HCT116 (cell line): Measurements from ENCODE around the gene ST3GAL3. TPM values are rescaled to one million over a fixed set of nuclear protein-coding genes. Genes with fewer than 3 reads are reported as not detected.

Experiments used
- ATAC-seq: fragments of 200-7000 bp; cut with Tn5 transposase; 2 replicates; pipeline ENCODE4 v1.9.1; 2020; ENCODE audit warnings: mild to moderate bottlenecking, moderate library complexity
- BruUV-seq: library from RNA; stranded (reverse); fragments of 400-500 nt; replicated peaks from 2 replicates; lab custom pipeline; 2021; lab: Mats Ljungman, UMichigan
- CTCF ChIA-PET: fragments of 300-600 bp; sonication (Branson Sonifier 250); formaldehyde crosslinking; loops from one replicate; lab custom pipeline; 2021; ENCODE audit warnings: antibody characterized with exemption; lab: Charles Lee
- POLR2A ChIA-PET: fragments of 300-600, 350-600 bp; sonication (Branson Sonifier 250); formaldehyde crosslinking; loops from one replicate; lab custom pipeline; 2021; ENCODE audit warnings: antibody characterized with exemption; lab: Charles Lee
- RAD21 ChIA-PET, 2 experiments: fragments of 300-600 bp; sonication (Branson Sonifier 250); formaldehyde crosslinking; loops; one replicate each; lab custom pipeline; 2023; ENCODE audit warnings: low total read pairs in 2 of 2; ENCODE audit not compliant: uncharacterized antibody in 2 of 2, unreplicated experiment in 2 of 2, low non-redundant PET in 1 of 2; lab: Charles Lee
- DNase-seq: peaks from one replicate; pipeline ENCODE4 v3.0.0-alpha.2; 2010; ENCODE audit warnings: low read depth, low spot score
- H2AFZ ChIP-seq: fragments of 200-600 bp; shearing (Covaris generic), sonication (generic); 2 replicates; pipeline ENCODE4 v1.6.1; 2017; ENCODE audit warnings: low read depth, mixed run types, mixed read lengths, antibody characterized with exemption, low read length; ENCODE audit not compliant: poor library complexity, severe bottlenecking
- H3K27ac ChIP-seq: 2 replicates; pipeline ENCODE4 v1.5.1; 2012; ENCODE audit warnings: low read depth, low read length
- H3K27me3 ChIP-seq: fragments of 200-600 bp; sonication (generic); 2 replicates; pipeline ENCODE4 v1.6.1; 2016; ENCODE audit warnings: mixed run types, low read length, mixed read lengths; ENCODE audit not compliant: insufficient read depth
- H3K36me3 ChIP-seq, 2 experiments: fragments of 200-500 bp in 1 of 2; fragments of 200-600 bp in 1 of 2; sonication (Bioruptor generic) in 1 of 2; sonication (generic) in 1 of 2; 2 replicates each; pipeline versions ENCODE4 v1.5.1 to v1.6.1; 2014 to 2016; ENCODE audit warnings: low read length in 2 of 2, inconsistent platforms in 1 of 2, mixed read lengths in 1 of 2, mixed run types in 1 of 2; ENCODE audit not compliant: insufficient read depth in 2 of 2, control insufficient read depth in 1 of 2
- H3K4me1 ChIP-seq, 2 experiments: fragments of 200-600 bp in 1 of 2; sonication (generic) in 1 of 2; 2 replicates each; pipeline versions ENCODE4 v1.5.1 to v1.6.1; 2012 to 2017; ENCODE audit warnings: low read length in 2 of 2, inconsistent platforms in 1 of 2, mild to moderate bottlenecking in 1 of 2, mixed read lengths in 1 of 2, mixed run types in 1 of 2, moderate library complexity in 1 of 2; ENCODE audit not compliant: insufficient read depth in 2 of 2, control insufficient read depth in 1 of 2
- H3K4me2 ChIP-seq: fragments of 200-600 bp; sonication (generic); 2 replicates; pipeline ENCODE4 v1.6.1; 2017; ENCODE audit warnings: mixed run types, low read length, mixed read lengths
- H3K4me3 ChIP-seq, 2 experiments: fragments of 200-600 bp in 1 of 2; sonication (generic) in 1 of 2; replicated peaks in 1 of 2; 2 replicates each; pipeline ENCODE4 v1.5.1; 2011 to 2016; ENCODE audit warnings: low read length in 2 of 2, control low read depth in 1 of 2, low read depth in 1 of 2, mild to moderate bottlenecking in 1 of 2, mixed read lengths in 1 of 2, mixed run types in 1 of 2
- H3K79me2 ChIP-seq: fragments of 200-600 bp; sonication (generic); 2 replicates; pipeline ENCODE4 v1.6.1; 2017; ENCODE audit warnings: mild to moderate bottlenecking, mixed run types, low read length, moderate library complexity, mixed read lengths; ENCODE audit not compliant: insufficient read depth
- H3K9ac ChIP-seq: fragments of 200-600 bp; sonication (generic); 2 replicates; pipeline ENCODE4 v1.6.1; 2016; ENCODE audit warnings: low read length, mixed read lengths
- H3K9me2 ChIP-seq: fragments of 200-600 bp; sonication (generic), shearing (Covaris generic); 2 replicates; pipeline ENCODE4 v1.6.1; 2017; ENCODE audit warnings: mixed run types, mild to moderate bottlenecking, moderate library complexity; ENCODE audit not compliant: insufficient read depth
- H3K9me3 ChIP-seq, 2 experiments: fragments of 200-500 bp in 1 of 2; fragments of 200-600 bp in 1 of 2; sonication (Bioruptor generic) in 1 of 2; sonication (generic) in 1 of 2; 2 replicates each; pipeline ENCODE4 v1.6.1; 2014 to 2017; ENCODE audit warnings: low read length in 2 of 2, mixed read lengths in 2 of 2, inconsistent platforms in 1 of 2, low read depth in 1 of 2, mild to moderate bottlenecking in 1 of 2, mixed run types in 1 of 2, moderate library complexity in 1 of 2; ENCODE audit not compliant: control insufficient read depth in 1 of 2, insufficient read depth in 1 of 2
- H4K20me1 ChIP-seq: fragments of 200-600 bp; sonication (generic), shearing (Covaris generic); 2 replicates; pipeline ENCODE4 v1.6.1; 2017; ENCODE audit warnings: mixed run types, mild to moderate bottlenecking, moderate library complexity; ENCODE audit not compliant: insufficient read depth
- CBX3 ChIP-seq: IDR thresholded peaks from 2 replicates; pipeline ENCODE4 v1.6.1; 2012; ENCODE audit warnings: low read depth
- EGR1 ChIP-seq: IDR thresholded peaks from 2 replicates; pipeline ENCODE4 v1.6.1; 2012; ENCODE audit warnings: low read depth
- EZH2 ChIP-seq: fragments of 200-600 bp; sonication (generic); IDR thresholded peaks from 2 replicates; pipeline ENCODE4 v1.6.1; 2017; ENCODE audit warnings: antibody characterized with exemption, mixed run types
- EZH2phosphoT487 ChIP-seq: fragments of 200-600 bp; IDR thresholded peaks from 2 replicates; pipeline ENCODE4 v1.6.1; 2018; ENCODE audit warnings: antibody characterized with exemption, borderline replicate concordance
- SIN3A ChIP-seq: IDR thresholded peaks from 2 replicates; pipeline ENCODE4 v1.6.1; 2012; ENCODE audit warnings: low read depth
- SRF ChIP-seq: IDR thresholded peaks from 2 replicates; pipeline ENCODE4 v1.6.1; 2012; ENCODE audit warnings: low read depth
- YY1 ChIP-seq: IDR thresholded peaks from 2 replicates; pipeline ENCODE4 v1.6.1; 2011; ENCODE audit warnings: low read length, low read depth, moderate library complexity, mild to moderate bottlenecking; ENCODE audit not compliant: insufficient replicate concordance; ENCODE audit errors: extremely low read depth
- intact Hi-C: fragments of 100-400 bp; cut with micrococcal nuclease; formaldehyde crosslinking; loops from 2 replicates; pipeline ENCODE4 v1.10.0; 2022
- total RNA-seq: library from RNA; stranded (reverse); gene quantifications from one replicate; pipeline ENCODE4 v1.2.1, GENCODE V29; 2021; ENCODE audit not compliant: unreplicated experiment
- TF ChIP-seq, protein P1 (sequence below): IDR thresholded peaks from 2 replicates; pipeline ENCODE4 v1.6.1; 2012
- TF ChIP-seq, protein P2 (sequence below): IDR thresholded peaks from 2 replicates; pipeline ENCODE4 v1.6.1; 2011; ENCODE audit warnings: mild to moderate bottlenecking, low read length, moderate library complexity; ENCODE audit not compliant: insufficient replicate concordance; ENCODE audit errors: extremely low read depth
- TF ChIP-seq, protein P3 (sequence below), 3 experiments: fragments of 200-600 bp in 1 of 3; sonication (generic) in 1 of 3; IDR thresholded peaks in 2 of 3; conservative IDR thresholded peaks in 1 of 3; 2 replicates each; pipeline ENCODE4 v1.5.1; 2012 to 2017; ENCODE audit warnings: low read depth in 2 of 3, low read length in 2 of 3, antibody characterized with exemption in 1 of 3, borderline replicate concordance in 1 of 3, control low read depth in 1 of 3, mild to moderate bottlenecking in 1 of 3, mixed read lengths in 1 of 3, mixed run types in 1 of 3, moderate library complexity in 1 of 3; ENCODE audit not compliant: insufficient read depth in 1 of 3

The ST3GAL3 gene
- total RNA-seq, 1 experiment from 2014 or later, result 7.2 TPM

DNA sequence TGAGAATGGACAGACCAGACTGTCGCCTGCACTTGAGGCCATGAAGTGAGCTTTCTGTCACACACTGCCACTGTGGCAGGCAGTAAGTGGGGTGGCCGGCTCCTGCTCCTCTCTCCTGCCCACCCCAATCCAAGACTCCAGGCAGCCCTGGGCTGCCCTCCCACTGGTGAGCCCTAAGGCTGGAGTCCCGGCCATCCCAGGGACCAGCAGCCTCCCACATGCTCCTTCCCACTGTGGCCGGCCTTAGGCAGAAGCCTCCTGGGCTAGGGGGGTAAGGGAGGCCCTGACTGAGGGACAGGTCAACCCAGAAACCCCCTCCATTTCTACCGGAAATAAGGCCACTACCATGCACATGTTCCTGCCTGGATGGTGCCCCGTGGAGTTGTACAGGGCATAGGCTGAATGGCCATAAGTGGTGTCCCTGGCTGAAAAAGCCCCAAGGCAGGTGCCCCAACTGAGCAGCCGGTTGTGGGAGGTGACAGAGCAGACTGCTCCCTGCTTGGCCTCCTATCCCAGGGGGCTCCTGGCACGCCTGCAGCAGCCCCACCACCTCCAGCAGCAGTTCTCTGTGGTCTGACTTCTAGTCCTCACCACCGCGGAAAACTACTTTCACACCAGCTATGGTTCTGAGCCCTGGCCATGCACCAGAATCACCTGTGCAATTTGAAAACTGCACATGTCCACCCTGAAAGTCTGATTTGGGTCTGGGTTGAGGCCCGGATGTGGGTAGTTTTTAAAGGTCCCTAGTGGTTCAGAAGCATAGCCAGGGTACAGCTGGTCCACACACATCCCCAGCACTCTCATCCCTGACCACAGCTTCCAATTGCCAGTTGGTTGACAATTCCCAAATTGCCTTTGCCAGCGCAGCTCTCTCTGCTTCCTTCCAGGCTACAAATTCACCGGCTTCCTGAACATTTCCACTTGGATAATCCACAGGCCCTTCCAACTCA is 224.7 kb downstream of the ST3GAL3 start:
- peaks cover 9% of the 10 kb centered on the region; the same call in 1 of the 2 replicates for H3K79me2 ChIP-seq
- H2AFZ ChIP-seq, result no peak overlapping the region
- ATAC-seq, result no peak
- ChIA-PET POLR2A (interaction anchor here (1.5 kb wide), 1 partner anchor 11 kb away, joined by 3 read pairs; no protein-coding TSS in a partner anchor), CTCF (interaction anchor here (3.3 to 12.2 kb wide), 3 partner anchors 14 to 402 kb away, joined by 26 to 479 read pairs (median 130); partner anchors contain the start of genes IPO13 and PTPRF), RAD21 (interaction anchor here in 1 of 2 experiments (0.5 to 3.6 kb wide), 2 partner anchors 74 to 167 kb away, joined by 3 to 109 read pairs; no protein-coding TSS in a partner anchor)
- H3K9ac ChIP-seq, result peak overlapping the region; percentile 80
- no TSS peak for BruUV-seq
- no peak overlapping the region for H3K27ac ChIP-seq
- 0 out of 4 replicates have a peak, but pooled peaks cover 0 to 4% of the 10 kb centered on the region in 2 experiments for H3K36me3 ChIP-seq
- H3K9me3 ChIP-seq, result no peaks in the 10 kb centered on the region
- peak overlapping the region; percentile 92 for H3K4me2 ChIP-seq
- H4K20me1 ChIP-seq, result no peaks in the 10 kb centered on the region
- no peak overlapping the region for H3K4me3 ChIP-seq
- H3K27me3 ChIP-seq, result no peaks in the 10 kb centered on the region
- intact Hi-C loops, result loop anchor here (5.0 kb wide), 3 partner anchors 95 to 405 kb away; no protein-coding TSS in a partner anchor
- H3K4me1 ChIP-seq, result peaks cover 37 to 86% of the 10 kb centered on the region in 2 experiments
- DNase-seq, result no peak
- TF ChIP-seq EGR1 (no peak), SRF (no peak), YY1 (no peak), EZH2 (no peak), CBX3 (no peak), SIN3A (no peak), EZH2phosphoT487 (no peak)
- TF ChIP-seq, protein P1, sequence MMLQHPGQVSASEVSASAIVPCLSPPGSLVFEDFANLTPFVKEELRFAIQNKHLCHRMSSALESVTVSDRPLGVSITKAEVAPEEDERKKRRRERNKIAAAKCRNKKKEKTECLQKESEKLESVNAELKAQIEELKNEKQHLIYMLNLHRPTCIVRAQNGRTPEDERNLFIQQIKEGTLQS, result no peak
- TF ChIP-seq, protein P2, sequence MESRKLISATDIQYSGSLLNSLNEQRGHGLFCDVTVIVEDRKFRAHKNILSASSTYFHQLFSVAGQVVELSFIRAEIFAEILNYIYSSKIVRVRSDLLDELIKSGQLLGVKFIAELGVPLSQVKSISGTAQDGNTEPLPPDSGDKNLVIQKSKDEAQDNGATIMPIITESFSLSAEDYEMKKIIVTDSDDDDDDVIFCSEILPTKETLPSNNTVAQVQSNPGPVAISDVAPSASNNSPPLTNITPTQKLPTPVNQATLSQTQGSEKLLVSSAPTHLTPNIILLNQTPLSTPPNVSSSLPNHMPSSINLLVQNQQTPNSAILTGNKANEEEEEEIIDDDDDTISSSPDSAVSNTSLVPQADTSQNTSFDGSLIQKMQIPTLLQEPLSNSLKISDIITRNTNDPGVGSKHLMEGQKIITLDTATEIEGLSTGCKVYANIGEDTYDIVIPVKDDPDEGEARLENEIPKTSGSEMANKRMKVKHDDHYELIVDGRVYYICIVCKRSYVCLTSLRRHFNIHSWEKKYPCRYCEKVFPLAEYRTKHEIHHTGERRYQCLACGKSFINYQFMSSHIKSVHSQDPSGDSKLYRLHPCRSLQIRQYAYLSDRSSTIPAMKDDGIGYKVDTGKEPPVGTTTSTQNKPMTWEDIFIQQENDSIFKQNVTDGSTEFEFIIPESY, result no peak
- TF ChIP-seq, protein P3, sequence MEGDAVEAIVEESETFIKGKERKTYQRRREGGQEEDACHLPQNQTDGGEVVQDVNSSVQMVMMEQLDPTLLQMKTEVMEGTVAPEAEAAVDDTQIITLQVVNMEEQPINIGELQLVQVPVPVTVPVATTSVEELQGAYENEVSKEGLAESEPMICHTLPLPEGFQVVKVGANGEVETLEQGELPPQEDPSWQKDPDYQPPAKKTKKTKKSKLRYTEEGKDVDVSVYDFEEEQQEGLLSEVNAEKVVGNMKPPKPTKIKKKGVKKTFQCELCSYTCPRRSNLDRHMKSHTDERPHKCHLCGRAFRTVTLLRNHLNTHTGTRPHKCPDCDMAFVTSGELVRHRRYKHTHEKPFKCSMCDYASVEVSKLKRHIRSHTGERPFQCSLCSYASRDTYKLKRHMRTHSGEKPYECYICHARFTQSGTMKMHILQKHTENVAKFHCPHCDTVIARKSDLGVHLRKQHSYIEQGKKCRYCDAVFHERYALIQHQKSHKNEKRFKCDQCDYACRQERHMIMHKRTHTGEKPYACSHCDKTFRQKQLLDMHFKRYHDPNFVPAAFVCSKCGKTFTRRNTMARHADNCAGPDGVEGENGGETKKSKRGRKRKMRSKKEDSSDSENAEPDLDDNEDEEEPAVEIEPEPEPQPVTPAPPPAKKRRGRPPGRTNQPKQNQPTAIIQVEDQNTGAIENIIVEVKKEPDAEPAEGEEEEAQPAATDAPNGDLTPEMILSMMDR (IDR thresholded peaks at IDR 0.05 in 2 of 3, conservative IDR thresholded peaks at IDR 0.05 in 1 of 3; ENCODE audit: borderline replicate concordance in 1 of 3, insufficient read depth in 1 of 3, low read depth in 2 of 3, low read length in 2 of 3), result no peak
- H3K9me2 ChIP-seq, result no peaks in the 10 kb centered on the region
